ENCODE measurements around the gene C11orf21. TPM values are rescaled to one million over a fixed set of nuclear protein-coding genes. Genes with fewer than 3 reads are reported as not detected.

Gene C11orf21
- total RNA-seq, 4 donors from 2014 or later = 1.1 to 2.8 (median 1.2) TPM

DNA sequence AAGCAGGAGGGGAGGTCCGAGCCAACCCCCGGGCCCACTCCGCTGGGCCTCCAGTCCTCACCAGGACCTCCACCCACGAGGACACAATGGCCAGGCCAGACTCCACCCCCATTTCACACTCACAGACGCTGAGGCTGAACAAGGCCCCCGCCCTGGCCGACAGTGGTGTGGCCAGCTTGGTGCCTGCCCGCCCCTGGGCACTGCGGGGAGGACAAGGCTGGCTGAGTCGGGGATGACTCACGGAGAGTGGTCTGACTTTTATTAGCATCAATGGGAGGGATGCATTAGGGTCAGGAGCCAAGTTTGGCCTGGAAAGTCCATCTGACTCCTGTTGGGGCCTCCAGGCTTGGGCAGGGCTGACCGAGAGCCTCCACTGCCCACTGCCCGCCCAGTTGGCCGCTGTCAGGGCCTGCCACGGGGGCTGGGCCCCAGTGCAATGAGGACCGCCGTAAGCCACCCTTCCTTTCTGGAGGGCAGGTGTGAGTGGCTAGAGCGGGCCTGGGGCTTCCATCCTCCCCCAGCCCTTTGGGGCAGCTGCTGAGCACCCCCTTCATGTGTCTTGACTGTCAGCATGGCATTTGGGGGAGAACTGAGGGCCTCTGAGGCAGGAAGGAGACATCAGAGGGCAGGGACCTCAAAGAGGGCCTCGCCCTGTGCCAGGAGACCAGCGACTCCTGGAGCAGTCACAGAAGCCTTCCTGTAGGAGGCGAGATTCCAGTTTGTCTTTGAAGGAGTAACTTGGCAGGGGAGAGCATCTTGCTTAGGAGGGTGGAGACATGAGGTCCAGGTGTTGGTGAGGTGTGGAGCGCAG is 10.7 kb upstream of the C11orf21 start:
- DNase-seq (ENCODE audit: low spot score) = no peak

DNA sequence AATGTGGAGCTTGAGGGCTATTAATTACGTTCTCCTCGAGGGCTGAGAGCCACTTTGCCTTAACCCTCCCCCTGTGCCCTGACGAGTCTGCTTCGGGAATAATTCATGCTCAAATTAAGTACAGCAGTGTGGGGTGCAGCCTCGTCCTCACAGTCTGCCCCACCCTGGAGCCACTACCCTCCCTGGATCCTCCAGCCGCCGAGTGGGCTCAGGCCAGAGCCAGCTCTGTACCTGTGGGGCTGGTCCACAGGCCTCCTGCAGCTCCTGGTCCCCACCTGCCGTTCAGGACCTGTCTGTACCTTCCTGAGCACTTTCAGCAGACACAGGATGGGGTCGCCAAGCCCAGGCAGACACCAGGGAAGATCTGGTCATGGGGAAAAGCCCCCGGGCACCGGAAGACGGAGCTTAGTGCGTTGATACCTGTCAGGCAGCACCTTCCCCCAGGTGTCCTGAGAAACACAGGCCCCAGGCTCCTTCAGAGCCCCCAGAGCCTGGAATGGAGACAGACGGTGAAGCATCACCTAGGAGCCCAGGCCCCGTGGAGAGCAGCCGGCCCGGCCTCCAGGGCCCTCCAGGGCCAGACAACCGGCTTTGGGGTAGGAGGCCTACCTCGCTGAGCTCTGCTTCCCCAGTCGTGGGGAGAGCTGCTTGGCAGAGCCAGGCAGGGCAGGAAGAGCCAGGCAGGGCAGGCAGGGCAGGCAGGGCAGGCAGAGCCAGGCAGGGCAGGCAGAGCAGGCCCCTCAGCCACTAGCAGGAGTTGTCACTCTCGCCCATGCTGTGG is 9.8 kb upstream of the C11orf21 start:
- TF ChIP-seq, protein P1, sequence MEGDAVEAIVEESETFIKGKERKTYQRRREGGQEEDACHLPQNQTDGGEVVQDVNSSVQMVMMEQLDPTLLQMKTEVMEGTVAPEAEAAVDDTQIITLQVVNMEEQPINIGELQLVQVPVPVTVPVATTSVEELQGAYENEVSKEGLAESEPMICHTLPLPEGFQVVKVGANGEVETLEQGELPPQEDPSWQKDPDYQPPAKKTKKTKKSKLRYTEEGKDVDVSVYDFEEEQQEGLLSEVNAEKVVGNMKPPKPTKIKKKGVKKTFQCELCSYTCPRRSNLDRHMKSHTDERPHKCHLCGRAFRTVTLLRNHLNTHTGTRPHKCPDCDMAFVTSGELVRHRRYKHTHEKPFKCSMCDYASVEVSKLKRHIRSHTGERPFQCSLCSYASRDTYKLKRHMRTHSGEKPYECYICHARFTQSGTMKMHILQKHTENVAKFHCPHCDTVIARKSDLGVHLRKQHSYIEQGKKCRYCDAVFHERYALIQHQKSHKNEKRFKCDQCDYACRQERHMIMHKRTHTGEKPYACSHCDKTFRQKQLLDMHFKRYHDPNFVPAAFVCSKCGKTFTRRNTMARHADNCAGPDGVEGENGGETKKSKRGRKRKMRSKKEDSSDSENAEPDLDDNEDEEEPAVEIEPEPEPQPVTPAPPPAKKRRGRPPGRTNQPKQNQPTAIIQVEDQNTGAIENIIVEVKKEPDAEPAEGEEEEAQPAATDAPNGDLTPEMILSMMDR (IDR thresholded peaks at IDR 0.05) = no peak
- ATAC-seq (ENCODE audit: low FRiP score) (no peak), DNase-seq (ENCODE audit: low spot score) (no peak)

More for the DNA sequence above, 10.7 kb upstream of the C11orf21 start:
- ATAC-seq (ENCODE audit: low FRiP score) = peak; percentile 37
- TF ChIP-seq, protein P1 (IDR thresholded peaks at IDR 0.05) = no peak

DNA sequence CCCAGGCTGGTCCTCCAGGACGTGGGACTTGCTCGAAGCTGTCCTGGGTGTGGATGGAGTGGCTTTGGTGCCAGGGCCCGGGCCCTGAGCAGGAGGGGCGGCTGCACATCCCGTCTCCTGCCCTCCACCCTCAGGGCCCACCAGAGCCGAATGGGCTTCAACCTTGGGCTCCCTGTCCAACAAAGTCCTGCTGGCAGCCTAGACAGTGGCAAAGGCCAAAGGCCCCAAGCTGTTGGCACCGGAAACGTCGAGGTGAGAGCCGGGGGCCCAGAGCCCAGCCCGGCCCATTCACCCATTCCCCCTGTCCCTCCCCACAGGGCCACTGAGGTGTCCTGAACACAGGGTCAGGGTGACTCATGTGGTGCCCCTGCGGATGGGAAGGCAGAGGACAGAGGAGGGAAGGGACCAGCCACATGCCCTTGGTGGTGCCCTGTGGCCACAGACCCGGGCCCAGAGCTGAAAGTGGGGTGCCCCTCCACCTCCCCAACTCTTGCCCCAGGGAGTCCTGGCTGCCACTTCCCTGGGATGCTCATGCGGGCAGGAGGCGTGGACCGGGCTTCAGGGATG is 9.2 kb upstream of the C11orf21 start:
- DNase-seq (ENCODE audit: low spot score) = no peak
- TF ChIP-seq, protein P1 (IDR thresholded peaks at IDR 0.05) = no peak
- no peak for ATAC-seq (ENCODE audit: low FRiP score)

DNA sequence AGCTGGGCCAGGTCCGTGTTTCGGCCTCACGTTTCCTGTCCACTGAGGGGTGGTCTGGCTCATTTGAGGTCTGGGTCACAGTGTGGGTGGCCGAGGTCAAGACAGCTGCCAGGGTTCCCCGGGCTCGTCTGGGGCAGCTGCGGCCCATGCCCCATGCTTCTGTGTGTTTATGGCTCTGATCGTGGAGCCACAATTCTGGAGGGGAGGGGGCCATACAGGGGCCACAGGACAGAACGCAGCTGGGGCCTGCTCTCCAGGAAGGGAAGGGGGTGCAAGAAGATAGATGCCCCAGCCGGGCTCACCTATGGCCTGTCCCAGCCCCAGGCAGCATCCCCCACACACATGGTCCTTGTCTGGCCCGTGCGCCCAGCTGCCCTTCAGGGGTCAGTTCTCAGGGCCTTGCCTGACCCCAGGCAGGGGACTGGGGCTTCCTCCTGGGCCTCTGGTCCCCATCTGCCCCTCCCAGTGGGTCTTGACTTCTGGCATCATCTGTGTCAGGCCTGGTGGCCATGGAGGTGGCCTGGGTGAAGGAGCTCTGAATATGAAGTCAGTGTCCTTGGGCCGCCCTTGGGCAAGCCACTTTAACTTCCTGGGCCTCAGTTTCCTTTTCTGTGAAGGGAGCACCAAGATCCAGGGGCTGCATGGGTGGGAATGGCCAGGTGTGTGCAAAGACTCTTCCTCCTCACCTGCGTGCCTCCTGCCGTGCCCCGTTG is 8.5 kb upstream of the C11orf21 start:
- TF ChIP-seq, protein P1 (IDR thresholded peaks at IDR 0.05) = no peak
- no peak for ATAC-seq (ENCODE audit: low FRiP score)
- no peak for DNase-seq (ENCODE audit: low spot score)

DNA sequence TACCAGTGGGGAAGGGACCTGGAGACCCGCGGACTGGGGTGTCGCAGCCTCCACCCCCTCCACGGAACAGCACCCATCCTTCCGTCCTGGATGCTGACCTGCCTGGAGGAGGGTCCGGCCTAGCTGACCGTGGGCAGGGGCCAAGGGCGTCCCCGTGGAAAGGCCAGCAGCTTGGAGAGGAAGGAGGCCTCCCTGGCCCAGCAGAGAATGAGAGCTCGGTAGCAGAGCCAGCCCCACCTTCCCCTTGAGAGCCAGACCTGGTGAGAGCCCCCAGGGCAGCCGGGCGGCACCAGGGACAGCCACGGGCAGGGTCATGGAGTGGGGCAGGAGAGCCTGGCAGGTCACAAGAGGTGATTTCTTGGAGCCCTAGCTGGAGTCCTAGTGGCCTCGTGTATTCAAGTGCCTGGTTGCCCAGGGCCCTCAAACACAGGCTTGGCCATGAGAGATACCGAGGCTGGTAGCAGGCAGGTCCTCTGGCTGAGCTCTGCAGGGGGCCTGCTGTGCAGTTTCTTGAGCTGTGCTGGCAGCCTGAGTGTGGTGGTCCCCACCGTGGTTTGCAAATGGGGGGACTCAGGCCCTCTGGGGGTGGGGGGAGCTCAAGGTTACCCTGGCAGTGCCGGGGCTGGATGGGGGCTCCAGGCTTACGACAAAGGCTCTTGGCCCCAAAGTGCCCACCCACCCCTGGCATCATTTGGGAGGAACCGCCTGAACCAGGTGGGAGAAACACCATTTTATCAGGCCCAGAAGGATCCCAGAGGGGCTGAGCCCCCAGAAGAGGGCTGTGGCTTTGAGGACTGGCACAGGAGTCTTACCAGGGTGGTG is 7.7 kb upstream of the C11orf21 start:
- no peak for ATAC-seq (ENCODE audit: low FRiP score)

More for the DNA sequence above, 7.7 kb upstream of the C11orf21 start:
- TF ChIP-seq, protein P1 (IDR thresholded peaks at IDR 0.05) = no peak
- DNase-seq (ENCODE audit: low spot score) = no peak

Data from omental fat pad (tissue), 4 donors.